SHP77 (cell line): ENCODE data around the gene ACYP1.

Source experiments
- DNase-seq, 2 experiments: peaks; one replicate each; lab custom pipeline; 2025; lab: John Stamatoyannopoulos, UW

The ACYP1 gene

GRCh38 chr14:75040507-75040906 lies 23.3 kb downstream of the ACYP1 start:
- no peak for DNase-seq

GRCh38 chr14:75032939-75033338 lies 30.9 kb downstream of the ACYP1 start:
- no peak for DNase-seq

- DNase-seq: no peak
Measured at GRCh38 chr14:75030147-75030546, 33.7 kb downstream of the ACYP1 start.

GRCh38 chr14:75025876-75026275 lies 37.9 kb downstream of the ACYP1 start:
- no peak for DNase-seq

GRCh38 chr14:75025082-75025481 lies 38.7 kb downstream of the ACYP1 start:
- DNase-seq: no peak

GRCh38 chr14:75023108-75023507 lies 40.7 kb downstream of the ACYP1 start:
- no peak for DNase-seq

GRCh38 chr14:75022655-75023054 lies 41.2 kb downstream of the ACYP1 start:
- peak in 1 of 2 experiments; percentile 3 for DNase-seq

- DNase-seq: no peak
Measured at GRCh38 chr14:75018694-75019093, 45.1 kb downstream of the ACYP1 start.

- DNase-seq: no peak
Measured at GRCh38 chr14:75016815-75017214, 47.0 kb downstream of the ACYP1 start.

GRCh38 chr14:75015496-75015895 lies 48.3 kb downstream of the ACYP1 start:
- DNase-seq: no peak

GRCh38 chr14:75013290-75013689 lies 50.5 kb downstream of the ACYP1 start:
- DNase-seq: no peak

- no peak for DNase-seq
Measured at GRCh38 chr14:75011356-75011994, 52.3 kb downstream of the ACYP1 start.

GRCh38 chr14:75010472-75011093 lies 53.2 kb downstream of the ACYP1 start:
- DNase-seq: no peak

GRCh38 chr14:75009176-75009575 lies 54.6 kb downstream of the ACYP1 start:
- DNase-seq: no peak

GRCh38 chr14:75005357-75005756 lies 58.5 kb downstream of the ACYP1 start:
- no peak for DNase-seq

GRCh38 chr14:75003250-75004027 lies 60.4 kb downstream of the ACYP1 start:
- DNase-seq: no peak
